ENCODE measurements around the gene CACNA1I. TPM values are rescaled to one million over a fixed set of nuclear protein-coding genes. Genes with fewer than 3 reads are reported as not detected.

Gene CACNA1I
- total and polyA plus RNA-seq, 2 of the 8 experiments (the other 6 are each of a cell fraction or from before 2014, with no cell fraction given): 0.77 to 1.2 TPM

DNA sequence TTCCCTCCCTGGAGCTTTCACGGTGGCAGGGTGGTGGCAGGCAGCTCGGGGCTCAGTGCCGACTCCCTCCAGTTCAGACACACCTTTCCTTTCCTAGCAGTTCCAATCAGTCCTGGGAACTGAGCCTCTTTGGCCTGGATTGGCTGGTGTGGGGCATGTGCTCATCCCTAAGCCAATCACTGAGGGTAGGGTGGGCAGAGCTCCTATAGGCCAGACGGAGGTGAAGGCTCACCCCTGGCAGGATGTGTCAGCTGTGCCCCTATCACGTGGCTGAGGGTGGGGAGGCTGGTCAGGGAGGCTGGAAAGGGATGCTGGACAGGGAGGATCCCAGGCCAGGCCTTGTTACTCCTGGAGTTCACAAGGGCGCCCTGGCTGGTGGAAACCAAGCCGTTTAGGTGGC lies 40.2 kb downstream of the CACNA1I start:
- CTCF ChIA-PET (ENCODE audit: partially characterized antibody): interaction anchor here (0.9 to 3.9 kb wide), 5 partner anchors 11 to 334 kb away, joined by 3 to 15 read pairs (median 4); no protein-coding TSS in a partner anchor
- Histone ChIP-seq H3K18ac (ENCODE audit: extremely low read depth, low read length) (no peak overlapping the region), H3K79me2 (ENCODE audit: control insufficient read depth in 1 of 2, insufficient read depth in 2 of 2, low read length in 2 of 2) (no peaks in the 10 kb centered on the region), H2BK20ac (ENCODE audit: low read length) (no peak overlapping the region), H3K79me1 (ENCODE audit: low read depth, low read length) (no peaks in the 10 kb centered on the region), H4K8ac (ENCODE audit: extremely low read depth, insufficient read depth, low read length) (no peak overlapping the region), H3K36me3 (ENCODE audit: control insufficient read depth in 2 of 4, insufficient read depth in 4 of 4, low read length in 3 of 4) (no peaks in the 10 kb centered on the region), H3K23me2 (ENCODE audit: low read depth, low read length) (no peaks in the 10 kb centered on the region), H4K5ac (ENCODE audit: insufficient read length, low read depth, low read length) (no peak overlapping the region), H3K23ac (ENCODE audit: insufficient read length) (no peak overlapping the region), H4K20me1 (replicated peaks in 1 of 2; ENCODE audit: control insufficient read depth in 1 of 2, insufficient read depth in 2 of 2, low read length in 2 of 2) (no peaks in the 10 kb centered on the region), H4K91ac (replicated peaks; ENCODE audit: insufficient read length, low read length) (no peak overlapping the region), H3K4me3 (ENCODE audit: extremely low read depth in 1 of 4, insufficient read depth in 2 of 4, low read depth in 3 of 4, low read length in 4 of 4) (no peak overlapping the region), H3K9me3 (ENCODE audit: insufficient read depth in 2 of 2, low read depth in 1 of 2, low read length in 1 of 2) (peaks cover 0 to 7% of the 10 kb centered on the region in 2 experiments; a peak in 1 of 4 replicates), H3K27ac (ENCODE audit: low read depth, low read length) (no peak overlapping the region), H2BK5ac (ENCODE audit: low read depth, low read length) (no peak overlapping the region), H2BK120ac (replicated peaks; ENCODE audit: low read depth, low read length) (no peak overlapping the region), H3K14ac (ENCODE audit: insufficient read length) (no peak overlapping the region), H2AFZ (ENCODE audit: low read length) (no peak overlapping the region), H3K27me3 (replicated peaks in 1 of 4; ENCODE audit: control insufficient read depth in 3 of 4, extremely low read depth in 1 of 4, insufficient read depth in 3 of 4, low read length in 3 of 4) (no peaks in the 10 kb centered on the region; a peak in 1 of 7 replicates), H2BK12ac (ENCODE audit: low read depth, low read length) (no peak overlapping the region), H3K56ac (replicated peaks; ENCODE audit: insufficient read length, low read depth, low read length) (no peak overlapping the region), H3K4ac (replicated peaks; ENCODE audit: insufficient read length, low read depth, low read length) (no peak overlapping the region), H2AK5ac (ENCODE audit: low read depth, low read length) (no peak overlapping the region), H2BK15ac (ENCODE audit: low read length) (0 out of 2 replicates have a peak overlapping the region, but pooled peaks have one; percentile 72), H3K4me2 (ENCODE audit: insufficient read depth in 1 of 2, low read depth in 2 of 2, low read length in 2 of 2) (no peak overlapping the region), H3K9ac (replicated peaks in 1 of 4; ENCODE audit: extremely low read depth in 1 of 4, low read depth in 3 of 4, low read length in 3 of 4) (no peak overlapping the region), H3K4me1 (replicated peaks in 1 of 4; ENCODE audit: control insufficient read depth in 3 of 4, insufficient read depth in 4 of 4, low read length in 3 of 4) (no peaks in the 10 kb centered on the region)
- FAIRE-seq: no peak
- DNase-seq (ENCODE audit: low read depth in 1 of 2, low spot score in 2 of 2): no peak
- WGBS, 2 experiments (ENCODE audit: extremely low coverage in 1 of 2, insufficient coverage in 1 of 2, insufficient read length in 1 of 2, insufficient replicate concordance in 2 of 2, low coverage in 1 of 2, low lambda C conversion rate in 2 of 2, missing lambda C conversion rate in 1 of 2): 94% methylated on average over 6 of the region's 7 CpGs; no CpG with 5 or more reads in 1 of the 2 experiments
- POLR2A ChIA-PET (ENCODE audit: partially characterized antibody): no interaction called here
- TF ChIP-seq TCF12 (IDR thresholded peaks at IDR 0.05; ENCODE audit: low read depth, low read length): no peak
- TF ChIP-seq, protein P1, sequence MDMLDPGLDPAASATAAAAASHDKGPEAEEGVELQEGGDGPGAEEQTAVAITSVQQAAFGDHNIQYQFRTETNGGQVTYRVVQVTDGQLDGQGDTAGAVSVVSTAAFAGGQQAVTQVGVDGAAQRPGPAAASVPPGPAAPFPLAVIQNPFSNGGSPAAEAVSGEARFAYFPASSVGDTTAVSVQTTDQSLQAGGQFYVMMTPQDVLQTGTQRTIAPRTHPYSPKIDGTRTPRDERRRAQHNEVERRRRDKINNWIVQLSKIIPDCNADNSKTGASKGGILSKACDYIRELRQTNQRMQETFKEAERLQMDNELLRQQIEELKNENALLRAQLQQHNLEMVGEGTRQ (IDR thresholded peaks at IDR 0.05; ENCODE audit: low read length): no peak
- TF ChIP-seq RBBP5 (IDR thresholded peaks at IDR 0.05; ENCODE audit: borderline replicate concordance, low read depth, low read length): no peak
- TF ChIP-seq, protein P2, sequence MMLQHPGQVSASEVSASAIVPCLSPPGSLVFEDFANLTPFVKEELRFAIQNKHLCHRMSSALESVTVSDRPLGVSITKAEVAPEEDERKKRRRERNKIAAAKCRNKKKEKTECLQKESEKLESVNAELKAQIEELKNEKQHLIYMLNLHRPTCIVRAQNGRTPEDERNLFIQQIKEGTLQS (IDR thresholded peaks at IDR 0.05; ENCODE audit: insufficient read depth, low read depth, low read length): no peak
- no peak for TF ChIP-seq CBX8 (IDR thresholded peaks at IDR 0.05; ENCODE audit: borderline replicate concordance, low read depth, low read length)
- no peak for TF ChIP-seq RXRA (IDR thresholded peaks at IDR 0.05; ENCODE audit: insufficient read depth, low read depth, low read length)
- TF ChIP-seq, protein P3, sequence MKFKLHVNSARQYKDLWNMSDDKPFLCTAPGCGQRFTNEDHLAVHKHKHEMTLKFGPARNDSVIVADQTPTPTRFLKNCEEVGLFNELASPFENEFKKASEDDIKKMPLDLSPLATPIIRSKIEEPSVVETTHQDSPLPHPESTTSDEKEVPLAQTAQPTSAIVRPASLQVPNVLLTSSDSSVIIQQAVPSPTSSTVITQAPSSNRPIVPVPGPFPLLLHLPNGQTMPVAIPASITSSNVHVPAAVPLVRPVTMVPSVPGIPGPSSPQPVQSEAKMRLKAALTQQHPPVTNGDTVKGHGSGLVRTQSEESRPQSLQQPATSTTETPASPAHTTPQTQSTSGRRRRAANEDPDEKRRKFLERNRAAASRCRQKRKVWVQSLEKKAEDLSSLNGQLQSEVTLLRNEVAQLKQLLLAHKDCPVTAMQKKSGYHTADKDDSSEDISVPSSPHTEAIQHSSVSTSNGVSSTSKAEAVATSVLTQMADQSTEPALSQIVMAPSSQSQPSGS (IDR thresholded peaks at IDR 0.05; ENCODE audit: low read length): no peak
- no peak for TF ChIP-seq CREB1 (IDR thresholded peaks at IDR 0.05)
- TF ChIP-seq RAD21 (IDR thresholded peaks at IDR 0.05 in 1 of 2, conservative IDR thresholded peaks at IDR 0.05 in 1 of 2; ENCODE audit: low read depth in 2 of 2, low read length in 2 of 2): no peak
- no peak for TF ChIP-seq EZH2 (IDR thresholded peaks at IDR 0.05; ENCODE audit: low read depth, low read length, severe bottlenecking)
